Progenitor cell of endocrine pancreas (in vitro differentiated cells): ENCODE data around the gene RHO. TPM values are rescaled to one million over a fixed set of nuclear protein-coding genes. Genes with fewer than 3 reads are reported as not detected.

ENCODE experiments used
- DNase-seq: peaks from one replicate; pipeline ENCODE4 v3.0.0; 2021; ENCODE audit warnings: low spot score; ENCODE audit not compliant: unreplicated experiment
- H3K27ac Mint-ChIP-seq: 2 replicates; pipeline ENCODE4 v1.8.0; 2021; ENCODE audit warnings: mild to moderate bottlenecking, moderate library complexity, mixed read lengths
- H3K27me3 Mint-ChIP-seq: 2 replicates; pipeline ENCODE4 v1.8.0; 2021; ENCODE audit warnings: mixed read lengths
- H3K36me3 Mint-ChIP-seq: 2 replicates; pipeline ENCODE4 v1.8.0; 2022; ENCODE audit warnings: mixed read lengths; ENCODE audit not compliant: insufficient read depth
- H3K4me1 Mint-ChIP-seq: 2 replicates; pipeline ENCODE4 v1.8.0; 2021; ENCODE audit warnings: low read depth, mixed read lengths
- H3K4me3 Mint-ChIP-seq: 2 replicates; pipeline ENCODE4 v1.8.0; 2021; ENCODE audit warnings: low read depth, mild to moderate bottlenecking, moderate library complexity, mixed read lengths
- H3K9me3 Mint-ChIP-seq: 2 replicates; pipeline ENCODE4 v1.8.0; 2021; ENCODE audit warnings: low read depth, mixed read lengths
- CTCF ChIP-seq: fragments of 200-600 bp; sonication (generic); IDR thresholded peaks from one replicate; pipeline ENCODE4 v1.5.0; 2021; ENCODE audit warnings: antibody characterized with exemption, mild to moderate bottlenecking; ENCODE audit not compliant: unreplicated experiment
- total RNA-seq: library from RNA; stranded (reverse); gene quantifications from 2 replicates; pipeline ENCODE4 v1.2.1, GENCODE V29; 2021

Gene RHO
- total RNA-seq, 1 donor from 2014 or later: 0.10 TPM

GRCh38 chr3:129505341-129505740 lies 23.1 kb upstream of the RHO start:
- Mint-ChIP-seq H3K27me3 (no peaks in the 10 kb centered on the region), H3K4me3 (no peak overlapping the region), H3K9me3 (no peaks in the 10 kb centered on the region), H3K4me1 (peaks cover 3% of the 10 kb centered on the region), H3K36me3 (peaks cover 26% of the 10 kb centered on the region), H3K27ac (no peak overlapping the region)
- no peak for TF ChIP-seq CTCF
- no peak for DNase-seq

- TF ChIP-seq CTCF: no peak
- Mint-ChIP-seq H3K4me1 (no peaks in the 10 kb centered on the region), H3K27ac (peak overlapping the region; percentile 77), H3K9me3 (no peaks in the 10 kb centered on the region), H3K4me3 (no peak overlapping the region), H3K36me3 (peaks cover 23% of the 10 kb centered on the region), H3K27me3 (no peaks in the 10 kb centered on the region)
- DNase-seq: no peak
Observed at GRCh38 chr3:129506231-129506742, 22.2 kb upstream of the RHO start.

- Mint-ChIP-seq H3K9me3 (no peaks in the 10 kb centered on the region), H3K4me3 (no peak overlapping the region), H3K27me3 (no peaks in the 10 kb centered on the region), H3K27ac (no peak overlapping the region), H3K4me1 (no peaks in the 10 kb centered on the region), H3K36me3 (peaks cover 26% of the 10 kb centered on the region)
- no peak for DNase-seq
- no peak for TF ChIP-seq CTCF
Observed at GRCh38 chr3:129507181-129507831, 21.1 kb upstream of the RHO start.

- Mint-ChIP-seq H3K9me3 (no peaks in the 10 kb centered on the region), H3K27ac (peak overlapping the region; percentile 23), H3K27me3 (no peaks in the 10 kb centered on the region), H3K4me1 (no peaks in the 10 kb centered on the region), H3K36me3 (peaks cover 16% of the 10 kb centered on the region), H3K4me3 (no peak overlapping the region)
- no peak for TF ChIP-seq CTCF
- no peak for DNase-seq
Observed at GRCh38 chr3:129512595-129512994, 15.8 kb upstream of the RHO start.

DNA sequence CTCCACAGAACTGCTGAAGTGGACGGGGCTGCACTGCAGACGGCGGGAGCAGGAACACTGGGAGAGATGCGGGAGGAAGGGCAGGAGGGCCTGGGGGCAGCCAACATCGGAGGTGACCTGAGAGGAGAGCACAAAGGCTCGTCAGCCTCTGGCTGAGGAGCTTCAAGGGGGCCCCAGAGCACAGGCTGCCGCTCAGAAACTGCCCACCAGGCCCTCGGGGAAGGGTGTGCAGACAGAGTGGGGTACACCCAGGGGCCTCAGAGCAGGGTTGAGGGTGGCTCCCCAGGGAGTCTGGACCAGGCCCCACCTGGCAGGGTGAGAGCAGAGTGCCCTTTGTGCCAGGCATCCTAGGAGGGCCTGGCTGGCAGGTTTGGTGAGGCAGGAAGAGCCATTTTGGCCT lies 14.7 kb upstream of the RHO start:
- H3K27ac Mint-ChIP-seq: no peak overlapping the region
- no peaks in the 10 kb centered on the region for H3K9me3 Mint-ChIP-seq
- H3K36me3 Mint-ChIP-seq: peaks cover 16% of the 10 kb centered on the region
- no peak for TF ChIP-seq CTCF
- DNase-seq: no peak
- no peaks in the 10 kb centered on the region for H3K27me3 Mint-ChIP-seq
- no peak overlapping the region for H3K4me3 Mint-ChIP-seq
- H3K4me1 Mint-ChIP-seq: no peaks in the 10 kb centered on the region
